Measurements from ENCODE around the gene CLDN16.

DNA sequence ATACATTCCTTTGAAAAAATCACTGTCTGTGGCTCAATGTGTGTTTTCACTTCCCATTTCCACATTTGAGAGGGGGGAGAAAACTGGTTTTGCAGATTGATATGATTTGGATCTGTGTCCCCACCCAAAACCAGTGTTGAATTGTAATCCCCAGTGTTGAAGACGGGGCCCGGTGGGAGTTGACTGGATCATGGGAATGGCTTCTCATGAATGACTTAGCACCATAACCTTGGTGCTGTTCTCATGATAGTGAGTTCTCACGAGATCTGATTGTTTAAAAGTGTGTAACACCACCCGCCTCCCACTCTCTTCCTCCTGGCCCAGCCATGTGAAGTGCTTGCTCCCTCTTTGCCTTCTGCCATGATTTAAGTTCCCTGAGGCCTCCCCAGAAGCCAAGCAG, 45.7 kb downstream of the CLDN16 start:
- TF ChIP-seq, protein P1, sequence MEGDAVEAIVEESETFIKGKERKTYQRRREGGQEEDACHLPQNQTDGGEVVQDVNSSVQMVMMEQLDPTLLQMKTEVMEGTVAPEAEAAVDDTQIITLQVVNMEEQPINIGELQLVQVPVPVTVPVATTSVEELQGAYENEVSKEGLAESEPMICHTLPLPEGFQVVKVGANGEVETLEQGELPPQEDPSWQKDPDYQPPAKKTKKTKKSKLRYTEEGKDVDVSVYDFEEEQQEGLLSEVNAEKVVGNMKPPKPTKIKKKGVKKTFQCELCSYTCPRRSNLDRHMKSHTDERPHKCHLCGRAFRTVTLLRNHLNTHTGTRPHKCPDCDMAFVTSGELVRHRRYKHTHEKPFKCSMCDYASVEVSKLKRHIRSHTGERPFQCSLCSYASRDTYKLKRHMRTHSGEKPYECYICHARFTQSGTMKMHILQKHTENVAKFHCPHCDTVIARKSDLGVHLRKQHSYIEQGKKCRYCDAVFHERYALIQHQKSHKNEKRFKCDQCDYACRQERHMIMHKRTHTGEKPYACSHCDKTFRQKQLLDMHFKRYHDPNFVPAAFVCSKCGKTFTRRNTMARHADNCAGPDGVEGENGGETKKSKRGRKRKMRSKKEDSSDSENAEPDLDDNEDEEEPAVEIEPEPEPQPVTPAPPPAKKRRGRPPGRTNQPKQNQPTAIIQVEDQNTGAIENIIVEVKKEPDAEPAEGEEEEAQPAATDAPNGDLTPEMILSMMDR (conservative IDR thresholded peaks at IDR 0.05): no peak
- TF ChIP-seq ZFX (IDR thresholded peaks at IDR 0.05): no peak
